ENCODE data around the gene EXPH5. TPM values are rescaled to one million over a fixed set of nuclear protein-coding genes. Genes with fewer than 3 reads are reported as not detected.

The EXPH5 gene
- total and polyA plus RNA-seq, 9 of the 15 experiments (the other 6 are each of a cell fraction or from before 2014, with no cell fraction given): 1.3 to 8.5 (median 4.8) TPM

DNA sequence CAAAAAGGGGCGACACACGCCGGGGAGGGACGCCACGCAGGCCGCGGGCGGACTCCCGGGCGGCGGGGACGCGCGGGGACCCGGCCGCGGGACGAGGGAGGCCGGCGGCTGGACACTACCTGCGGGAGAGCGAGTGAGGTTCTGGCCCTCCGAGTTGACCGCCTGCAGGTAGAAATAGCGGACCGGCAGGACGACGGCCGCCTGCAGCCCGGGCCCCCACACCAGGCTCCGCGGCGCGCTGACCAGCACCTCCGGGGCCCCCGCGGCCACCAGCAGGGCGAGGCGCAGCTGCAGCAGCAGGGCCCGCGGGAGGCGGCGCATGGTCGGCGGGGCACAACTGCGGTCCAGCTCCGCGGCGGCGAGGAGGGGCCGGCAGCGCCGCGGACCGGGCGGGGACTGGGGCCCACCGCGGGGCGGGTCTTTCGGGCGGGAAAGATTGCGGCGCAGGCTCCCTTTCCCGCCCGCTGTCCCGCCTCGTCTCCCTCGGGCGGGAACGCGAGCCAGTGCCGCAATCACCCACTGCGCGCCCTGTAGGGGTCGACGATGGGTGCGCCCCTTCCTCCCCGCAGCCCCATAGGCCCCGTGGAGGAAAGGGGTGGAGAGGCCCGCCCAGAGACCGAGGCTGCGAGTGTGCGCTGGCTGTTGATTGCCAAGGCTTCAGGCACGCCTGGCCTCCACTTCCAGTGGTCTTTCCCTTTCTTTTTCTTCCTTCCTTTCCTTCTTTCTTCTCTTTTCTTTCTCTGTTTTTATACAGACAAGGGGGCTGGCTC lies 95.3 kb downstream of the EXPH5 start, which contains the start of gene POGLUT3 (continued):
- TF ChIP-seq, protein P1, sequence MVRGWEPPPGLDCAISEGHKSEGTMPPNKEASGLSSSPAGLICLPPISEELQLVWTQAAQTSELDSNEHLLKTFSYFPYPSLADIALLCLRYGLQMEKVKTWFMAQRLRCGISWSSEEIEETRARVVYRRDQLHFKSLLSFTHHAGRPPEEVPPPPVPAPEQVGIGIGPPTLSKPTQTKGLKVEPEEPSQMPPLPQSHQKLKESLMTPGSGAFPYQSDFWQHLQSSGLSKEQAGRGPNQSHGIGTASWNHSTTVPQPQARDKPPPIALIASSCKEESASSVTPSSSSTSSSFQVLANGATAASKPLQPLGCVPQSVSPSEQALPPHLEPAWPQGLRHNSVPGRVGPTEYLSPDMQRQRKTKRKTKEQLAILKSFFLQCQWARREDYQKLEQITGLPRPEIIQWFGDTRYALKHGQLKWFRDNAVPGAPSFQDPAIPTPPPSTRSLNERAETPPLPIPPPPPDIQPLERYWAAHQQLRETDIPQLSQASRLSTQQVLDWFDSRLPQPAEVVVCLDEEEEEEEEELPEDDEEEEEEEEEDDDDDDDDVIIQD (CRISPR knock-in tag; IDR thresholded peaks at IDR 0.05): no peak
- TF ChIP-seq, protein P2, sequence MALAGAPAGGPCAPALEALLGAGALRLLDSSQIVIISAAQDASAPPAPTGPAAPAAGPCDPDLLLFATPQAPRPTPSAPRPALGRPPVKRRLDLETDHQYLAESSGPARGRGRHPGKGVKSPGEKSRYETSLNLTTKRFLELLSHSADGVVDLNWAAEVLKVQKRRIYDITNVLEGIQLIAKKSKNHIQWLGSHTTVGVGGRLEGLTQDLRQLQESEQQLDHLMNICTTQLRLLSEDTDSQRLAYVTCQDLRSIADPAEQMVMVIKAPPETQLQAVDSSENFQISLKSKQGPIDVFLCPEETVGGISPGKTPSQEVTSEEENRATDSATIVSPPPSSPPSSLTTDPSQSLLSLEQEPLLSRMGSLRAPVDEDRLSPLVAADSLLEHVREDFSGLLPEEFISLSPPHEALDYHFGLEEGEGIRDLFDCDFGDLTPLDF (CRISPR knock-in tag; IDR thresholded peaks at IDR 0.05): peak; percentile 95
- TF ChIP-seq ZNF224 (CRISPR knock-in tag; IDR thresholded peaks at IDR 0.05) (peak; percentile 90), ZKSCAN1 (IDR thresholded peaks at IDR 0.05; ENCODE audit: low read depth, low read length) (0 out of 2 replicates have a peak, but pooled peaks have one; percentile 11), ZNF174 (CRISPR knock-in tag; IDR thresholded peaks at IDR 0.05) (no peak), ZNF551 (CRISPR knock-in tag; IDR thresholded peaks at IDR 0.05) (no peak), LARP7 (IDR thresholded peaks at IDR 0.05) (no peak), MEF2D (tag; conservative IDR thresholded peaks at IDR 0.05; ENCODE audit: low read depth) (no peak), ZNF436 (CRISPR knock-in tag; IDR thresholded peaks at IDR 0.05) (no peak), RBM39 (optimal IDR thresholded peaks at IDR 0.05; ENCODE audit: low read depth, low read length) (no peak), ZNF699 (CRISPR knock-in tag; IDR thresholded peaks at IDR 0.05; ENCODE audit: insufficient replicate concordance) (no peak)
- TF ChIP-seq, protein P3, sequence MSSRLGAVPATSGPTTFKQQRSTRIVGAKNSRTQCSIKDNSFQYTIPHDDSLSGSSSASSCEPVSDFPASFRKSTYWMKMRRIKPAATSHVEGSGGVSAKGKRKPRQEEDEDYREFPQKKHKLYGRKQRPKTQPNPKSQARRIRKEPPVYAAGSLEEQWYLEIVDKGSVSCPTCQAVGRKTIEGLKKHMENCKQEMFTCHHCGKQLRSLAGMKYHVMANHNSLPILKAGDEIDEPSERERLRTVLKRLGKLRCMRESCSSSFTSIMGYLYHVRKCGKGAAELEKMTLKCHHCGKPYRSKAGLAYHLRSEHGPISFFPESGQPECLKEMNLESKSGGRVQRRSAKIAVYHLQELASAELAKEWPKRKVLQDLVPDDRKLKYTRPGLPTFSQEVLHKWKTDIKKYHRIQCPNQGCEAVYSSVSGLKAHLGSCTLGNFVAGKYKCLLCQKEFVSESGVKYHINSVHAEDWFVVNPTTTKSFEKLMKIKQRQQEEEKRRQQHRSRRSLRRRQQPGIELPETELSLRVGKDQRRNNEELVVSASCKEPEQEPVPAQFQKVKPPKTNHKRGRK (tag; IDR thresholded peaks at IDR 0.05): no peak
- TF ChIP-seq, protein P4, sequence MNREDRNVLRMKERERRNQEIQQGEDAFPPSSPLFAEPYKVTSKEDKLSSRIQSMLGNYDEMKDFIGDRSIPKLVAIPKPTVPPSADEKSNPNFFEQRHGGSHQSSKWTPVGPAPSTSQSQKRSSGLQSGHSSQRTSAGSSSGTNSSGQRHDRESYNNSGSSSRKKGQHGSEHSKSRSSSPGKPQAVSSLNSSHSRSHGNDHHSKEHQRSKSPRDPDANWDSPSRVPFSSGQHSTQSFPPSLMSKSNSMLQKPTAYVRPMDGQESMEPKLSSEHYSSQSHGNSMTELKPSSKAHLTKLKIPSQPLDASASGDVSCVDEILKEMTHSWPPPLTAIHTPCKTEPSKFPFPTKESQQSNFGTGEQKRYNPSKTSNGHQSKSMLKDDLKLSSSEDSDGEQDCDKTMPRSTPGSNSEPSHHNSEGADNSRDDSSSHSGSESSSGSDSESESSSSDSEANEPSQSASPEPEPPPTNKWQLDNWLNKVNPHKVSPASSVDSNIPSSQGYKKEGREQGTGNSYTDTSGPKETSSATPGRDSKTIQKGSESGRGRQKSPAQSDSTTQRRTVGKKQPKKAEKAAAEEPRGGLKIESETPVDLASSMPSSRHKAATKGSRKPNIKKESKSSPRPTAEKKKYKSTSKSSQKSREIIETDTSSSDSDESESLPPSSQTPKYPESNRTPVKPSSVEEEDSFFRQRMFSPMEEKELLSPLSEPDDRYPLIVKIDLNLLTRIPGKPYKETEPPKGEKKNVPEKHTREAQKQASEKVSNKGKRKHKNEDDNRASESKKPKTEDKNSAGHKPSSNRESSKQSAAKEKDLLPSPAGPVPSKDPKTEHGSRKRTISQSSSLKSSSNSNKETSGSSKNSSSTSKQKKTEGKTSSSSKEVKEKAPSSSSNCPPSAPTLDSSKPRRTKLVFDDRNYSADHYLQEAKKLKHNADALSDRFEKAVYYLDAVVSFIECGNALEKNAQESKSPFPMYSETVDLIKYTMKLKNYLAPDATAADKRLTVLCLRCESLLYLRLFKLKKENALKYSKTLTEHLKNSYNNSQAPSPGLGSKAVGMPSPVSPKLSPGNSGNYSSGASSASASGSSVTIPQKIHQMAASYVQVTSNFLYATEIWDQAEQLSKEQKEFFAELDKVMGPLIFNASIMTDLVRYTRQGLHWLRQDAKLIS (CRISPR knock-in tag; IDR thresholded peaks at IDR 0.05): peak; percentile 75
